H1 (cell line): Measurements from ENCODE around the gene NAA20. TPM values are rescaled to one million over a fixed set of nuclear protein-coding genes. Genes with fewer than 3 reads are reported as not detected.

ENCODE experiments used
- CTCF ChIA-PET: fragments of 300-600 bp; sonication (Branson Sonifier 250); formaldehyde crosslinking; loops from one replicate; lab custom pipeline; 2021; ENCODE audit not compliant: partially characterized antibody; lab: Charles Lee
- POLR2A ChIA-PET: fragments of 300-600 bp; sonication (Branson Sonifier 250); formaldehyde crosslinking; loops from one replicate; lab custom pipeline; 2021; ENCODE audit warnings: inconsistent platforms; ENCODE audit not compliant: partially characterized antibody; lab: Charles Lee
- DNase-seq, 2 experiments: peaks; one replicate each; pipeline versions ENCODE4 v3.0.0 to v3.0.0-alpha.2; 2010 to 2022; ENCODE audit warnings: low spot score in 2 of 2, low read depth in 1 of 2, mixed read lengths in 1 of 2
- FAIRE-seq: peaks from 2 replicates; lab custom pipeline; 2011; peaks lifted over from hg19 to GRCh38; lab: Jason Lieb, UNC
- H2AFZ ChIP-seq: 2 replicates; pipeline ENCODE4 v1.8.1; 2012; ENCODE audit warnings: low read length, inconsistent platforms
- H2AK5ac ChIP-seq: 2 replicates; pipeline ENCODE4 v1.6.1; 2013; ENCODE audit warnings: low read depth, low read length
- H2BK120ac ChIP-seq: replicated peaks from 2 replicates; pipeline ENCODE3; 2013; ENCODE audit warnings: low read depth, low read length, inconsistent platforms
- H2BK12ac ChIP-seq: 2 replicates; pipeline ENCODE4 v1.6.1; 2013; ENCODE audit warnings: low read depth, low read length
- H2BK15ac ChIP-seq: 2 replicates; pipeline ENCODE4 v1.6.1; 2013; ENCODE audit warnings: low read length
- H2BK20ac ChIP-seq: 2 replicates; pipeline ENCODE4 v1.6.1; 2013; ENCODE audit warnings: low read length
- H2BK5ac ChIP-seq: 2 replicates; pipeline ENCODE4 v1.6.1; 2013; ENCODE audit warnings: low read depth, low read length
- H3K14ac ChIP-seq: 2 replicates; pipeline ENCODE4 v1.6.1; 2013; ENCODE audit warnings: inconsistent platforms; ENCODE audit not compliant: insufficient read length
- H3K18ac ChIP-seq: 2 replicates; pipeline ENCODE4 v1.6.1; 2013; ENCODE audit warnings: low read length; ENCODE audit errors: extremely low read depth
- H3K23ac ChIP-seq: 2 replicates; pipeline ENCODE4 v1.6.1; 2013; ENCODE audit warnings: inconsistent platforms; ENCODE audit not compliant: insufficient read length
- H3K23me2 ChIP-seq: 2 replicates; pipeline ENCODE4 v1.6.1; 2013; ENCODE audit warnings: low read depth, low read length
- H3K27ac ChIP-seq: 2 replicates; pipeline ENCODE4 v1.6.1; 2011; ENCODE audit warnings: low read depth, low read length, inconsistent platforms
- H3K27me3 ChIP-seq, 4 experiments: replicated peaks in 1 of 4; 1 replicate in 1 of 4; 2 replicates in 3 of 4; pipeline versions ENCODE4 v1.6.1 to v1.8.1; 2011 to 2013; ENCODE audit warnings: low read length in 3 of 4, mild to moderate bottlenecking in 3 of 4, inconsistent platforms in 2 of 4, mixed read lengths in 2 of 4, moderate library complexity in 1 of 4; ENCODE audit not compliant: control insufficient read depth in 3 of 4, insufficient read depth in 3 of 4; ENCODE audit errors: extremely low read depth in 1 of 4
- H3K36me3 ChIP-seq, 4 experiments: 2 replicates each; pipeline versions ENCODE4 v1.6.1 to v1.8.1; 2011 to 2013; ENCODE audit warnings: mild to moderate bottlenecking in 4 of 4, low read length in 3 of 4, moderate library complexity in 2 of 4, control low read depth in 1 of 4, inconsistent platforms in 1 of 4; ENCODE audit not compliant: insufficient read depth in 4 of 4, control insufficient read depth in 2 of 4
- H3K4ac ChIP-seq: replicated peaks from 2 replicates; pipeline ENCODE3; 2013; ENCODE audit warnings: low read length, low read depth, mixed read lengths, inconsistent platforms; ENCODE audit not compliant: insufficient read length
- H3K4me1 ChIP-seq, 4 experiments: replicated peaks in 1 of 4; 1 replicate in 1 of 4; 2 replicates in 3 of 4; pipeline versions ENCODE4 v1.6.1 to v1.8.1; 2011 to 2013; ENCODE audit warnings: low read length in 3 of 4, inconsistent platforms in 2 of 4, mixed read lengths in 1 of 4; ENCODE audit not compliant: insufficient read depth in 4 of 4, control insufficient read depth in 3 of 4
- H3K4me2 ChIP-seq, 2 experiments: 2 replicates each; pipeline versions ENCODE4 v1.6.1 to v1.8.1; 2011 to 2013; ENCODE audit warnings: low read depth in 2 of 2, low read length in 2 of 2, control low read depth in 1 of 2, inconsistent platforms in 1 of 2, mild to moderate bottlenecking in 1 of 2; ENCODE audit not compliant: insufficient read depth in 1 of 2
- H3K4me3 ChIP-seq, 4 experiments: fragments of 200-600, 300-600 bp in 1 of 4; sonication (generic), shearing (Covaris generic), sonication (Bioruptor Twin) in 1 of 4; 2 replicates each; pipeline versions ENCODE4 v1.5.1 to v1.8.1; 2011 to 2016; ENCODE audit warnings: low read length in 4 of 4, low read depth in 3 of 4, control low read depth in 2 of 4, inconsistent platforms in 2 of 4, mild to moderate bottlenecking in 2 of 4, mixed read lengths in 1 of 4, moderate library complexity in 1 of 4; ENCODE audit not compliant: insufficient read depth in 2 of 4; ENCODE audit errors: extremely low read depth in 1 of 4
- H3K56ac ChIP-seq: replicated peaks from 2 replicates; pipeline ENCODE3; 2013; ENCODE audit warnings: low read depth, mild to moderate bottlenecking, mixed read lengths, low read length, inconsistent platforms; ENCODE audit not compliant: insufficient read length
- H3K79me1 ChIP-seq: 2 replicates; pipeline ENCODE4 v1.6.1; 2013; ENCODE audit warnings: low read depth, low read length, control low read depth
- H3K79me2 ChIP-seq, 2 experiments: 2 replicates each; pipeline versions ENCODE4 v1.6.1 to v1.8.1; 2012 to 2013; ENCODE audit warnings: low read length in 2 of 2, mild to moderate bottlenecking in 2 of 2, inconsistent platforms in 1 of 2; ENCODE audit not compliant: insufficient read depth in 2 of 2, control insufficient read depth in 1 of 2
- H3K9ac ChIP-seq, 4 experiments: replicated peaks in 1 of 4; 1 replicate in 1 of 4; 2 replicates in 3 of 4; pipeline versions ENCODE4 v1.6.1 to v1.8.1; 2011 to 2013; ENCODE audit warnings: low read depth in 3 of 4, low read length in 3 of 4, control low read depth in 2 of 4, mild to moderate bottlenecking in 2 of 4, moderate library complexity in 2 of 4, inconsistent platforms in 1 of 4; ENCODE audit errors: extremely low read depth in 1 of 4
- H3K9me3 ChIP-seq, 2 experiments: 2 replicates each; pipeline versions ENCODE4 v1.6.1 to v1.8.1; 2012 to 2013; ENCODE audit warnings: mild to moderate bottlenecking in 2 of 2, moderate library complexity in 2 of 2, control low read depth in 1 of 2, inconsistent platforms in 1 of 2, low read depth in 1 of 2, low read length in 1 of 2, mixed read lengths in 1 of 2; ENCODE audit not compliant: insufficient read depth in 2 of 2
- H4K20me1 ChIP-seq, 2 experiments: replicated peaks in 1 of 2; 2 replicates each; pipeline versions ENCODE3 to v1.8.1; 2011 to 2013; ENCODE audit warnings: inconsistent platforms in 2 of 2, low read length in 2 of 2, mild to moderate bottlenecking in 1 of 2; ENCODE audit not compliant: insufficient read depth in 2 of 2, control insufficient read depth in 1 of 2
- H4K5ac ChIP-seq: 2 replicates; pipeline ENCODE4 v1.6.1; 2013; ENCODE audit warnings: low read length, low read depth, mixed read lengths, inconsistent platforms; ENCODE audit not compliant: insufficient read length
- H4K8ac ChIP-seq: 2 replicates; pipeline ENCODE4 v1.8.0; 2013; ENCODE audit warnings: mild to moderate bottlenecking, moderate library complexity, low read length, inconsistent platforms; ENCODE audit not compliant: insufficient read depth; ENCODE audit errors: extremely low read depth
- H4K91ac ChIP-seq: replicated peaks from 2 replicates; pipeline ENCODE3; 2013; ENCODE audit warnings: low read length, mixed read lengths, inconsistent platforms; ENCODE audit not compliant: insufficient read length
- EGR1 ChIP-seq: IDR thresholded peaks from 2 replicates; pipeline ENCODE4 v1.6.1; 2011; ENCODE audit warnings: low read depth, low read length, borderline replicate concordance
- JUN ChIP-seq: IDR thresholded peaks from 2 replicates; pipeline ENCODE4 v1.6.1; 2011; ENCODE audit warnings: low read depth, mild to moderate bottlenecking, improper control_type of control experiment, low read length
- MAFK ChIP-seq: IDR thresholded peaks from 2 replicates; pipeline ENCODE4 v1.6.1; 2012; ENCODE audit warnings: low read depth, mild to moderate bottlenecking, improper control_type of control experiment, low read length
- POLR2A ChIP-seq, 2 experiments: IDR thresholded peaks; 1 replicate in 1 of 2; 2 replicates in 1 of 2; pipeline ENCODE4 v1.6.1; 2011; ENCODE audit warnings: low read depth in 2 of 2, low read length in 2 of 2, mild to moderate bottlenecking in 2 of 2; ENCODE audit errors: control extremely low read depth in 1 of 2
- POU5F1 ChIP-seq: IDR thresholded peaks from 2 replicates; pipeline ENCODE4 v1.6.1; 2011; ENCODE audit warnings: low read depth, mild to moderate bottlenecking, low read length, moderate library complexity
- RAD21 ChIP-seq, 2 experiments: IDR thresholded peaks in 1 of 2; conservative IDR thresholded peaks in 1 of 2; 2 replicates each; pipeline ENCODE4 v1.6.1; 2011; ENCODE audit warnings: low read depth in 2 of 2, low read length in 2 of 2, improper control_type of control experiment in 1 of 2, inconsistent platforms in 1 of 2, mild to moderate bottlenecking in 1 of 2, moderate library complexity in 1 of 2
- RNF2 ChIP-seq: fragments of 200-900, 300-1000 bp; sonication (generic); IDR thresholded peaks from 2 replicates; pipeline ENCODE4 v1.7.1; 2016; ENCODE audit warnings: borderline replicate concordance, low read depth, mild to moderate bottlenecking, antibody characterized with exemption, low read length; ENCODE audit not compliant: poor library complexity, severe bottlenecking; ENCODE audit errors: missing control alignments
- SIX5 ChIP-seq: IDR thresholded peaks from 2 replicates; pipeline ENCODE4 v1.6.1; 2011; ENCODE audit warnings: mild to moderate bottlenecking, low read depth, low read length
- ZNF274 ChIP-seq: IDR thresholded peaks from 2 replicates; pipeline ENCODE4 v1.7.0; 2012; ENCODE audit warnings: low read length, borderline replicate concordance; ENCODE audit errors: extremely low read depth
- WGBS, 2 experiments: shearing (Covaris generic) in 1 of 2; methylation state at CpG; one replicate each; pipeline versions ENCODE4 v1.1.6 to v1.1.7; 2013 to 2015; ENCODE audit warnings: low lambda C conversion rate in 2 of 2, mixed read lengths in 2 of 2, inconsistent platforms in 1 of 2, low coverage in 1 of 2, missing lambda C conversion rate in 1 of 2; ENCODE audit not compliant: insufficient replicate concordance in 2 of 2, insufficient coverage in 1 of 2, insufficient read length in 1 of 2; ENCODE audit errors: extremely low coverage in 1 of 2, missing lambda C conversion rate in 1 of 2; 5-methylcytosine and 5-hydroxymethylcytosine counted together
- polyA plus RNA-seq, 7 experiments: library from polyadenylated mRNA; depleted of rRNA in 3 of 7; stranded (reverse) in 5 of 7; unstranded in 2 of 7; fragments of >200 nt in 5 of 7; fragments of 200-250 nt in 2 of 7; gene quantifications; 1 replicate in 5 of 7; 2 replicates in 1 of 7; 4 replicates in 1 of 7; pipeline versions ENCODE4 v1.2.1 to v1.2.3, GENCODE V29; 2011 to 2013; ENCODE audit warnings: missing spikeins in 2 of 7, mixed read lengths in 2 of 7
- total RNA-seq: library from RNA; stranded (reverse); fragmentation: NEBNext Ultra II Directional; extraction: Animal tissue kit (Norgen Biotek cat#: 25700); gene quantifications from 2 replicates; pipeline ENCODE4 v1.2.1, GENCODE V29; 2021
- TF ChIP-seq, protein P1 (sequence below): IDR thresholded peaks from 2 replicates; pipeline ENCODE4 v1.6.1; 2012; ENCODE audit warnings: inconsistent platforms

Gene NAA20
- total and polyA plus RNA-seq, 2 of the 8 experiments (the other 6 are each of a cell fraction or from before 2014, with no cell fraction given), result 21.9 to 41.1 TPM

DNA sequence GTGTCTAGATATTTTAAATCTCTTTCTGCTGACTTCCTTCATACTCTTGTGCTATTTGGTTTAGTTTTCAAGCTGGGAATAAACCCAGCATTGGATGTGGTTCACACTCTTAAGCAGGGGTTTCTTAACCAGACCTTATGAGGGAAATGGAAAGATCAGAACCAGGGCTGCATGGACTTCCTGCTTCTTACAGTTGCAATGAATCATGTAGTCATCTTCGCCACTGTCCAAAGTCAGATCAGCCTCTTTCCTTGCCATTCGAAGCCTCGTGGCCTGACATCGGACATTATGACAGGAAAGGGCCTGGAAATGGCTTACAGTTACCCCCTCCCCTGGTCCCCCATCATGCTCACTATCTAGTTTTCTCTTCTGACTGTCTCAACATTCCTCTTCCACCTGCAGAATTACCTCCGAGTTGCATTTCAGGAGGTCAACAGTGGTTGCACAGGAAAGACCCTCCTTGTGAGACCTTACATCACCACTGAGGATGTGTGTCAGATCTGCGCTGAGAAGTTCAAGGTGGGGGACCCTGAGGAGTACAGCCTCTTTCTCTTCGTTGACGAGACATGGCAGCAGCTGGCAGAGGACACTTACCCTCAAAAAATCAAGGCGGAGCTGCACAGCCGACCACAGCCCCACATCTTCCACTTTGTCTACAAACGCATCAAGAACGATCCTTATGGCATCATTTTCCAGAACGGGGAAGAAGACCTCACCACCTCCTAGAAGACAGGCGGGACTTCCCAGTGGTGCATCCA lies 16.8 kb upstream of the NAA20 start:
- Histone ChIP-seq H2BK5ac (no peak overlapping the region), H4K8ac (no peak overlapping the region), H3K23ac (no peak overlapping the region), H3K4me1 (no peaks in the 10 kb centered on the region), H3K79me2 (no peaks in the 10 kb centered on the region), H3K18ac (no peak overlapping the region), H2BK15ac (no peak overlapping the region), H3K4ac (no peak overlapping the region), H3K36me3 (no peaks in the 10 kb centered on the region), H3K9ac (no peak overlapping the region), H2AK5ac (no peak overlapping the region), H3K4me2 (no peak overlapping the region), H2BK120ac (no peak overlapping the region), H3K14ac (no peak overlapping the region), H2BK12ac (no peak overlapping the region), H3K27me3 (no peaks in the 10 kb centered on the region), H3K23me2 (no peaks in the 10 kb centered on the region), H4K91ac (no peak overlapping the region), H3K9me3 (no peaks in the 10 kb centered on the region), H3K27ac (no peak overlapping the region), H4K5ac (no peak overlapping the region), H2AFZ (no peak overlapping the region), H2BK20ac (no peak overlapping the region), H3K4me3 (no peak overlapping the region), H3K79me1 (no peaks in the 10 kb centered on the region), H4K20me1 (no peaks in the 10 kb centered on the region), H3K56ac (no peak overlapping the region)
- ChIA-PET CTCF (no interaction called here), POLR2A (no interaction called here)
- FAIRE-seq (no peak), DNase-seq (no peak)
- WGBS, 2 experiments, result 84% methylated on average over 14 of the region's 14 CpGs; no CpG with 5 or more reads in 1 of the 2 experiments
- TF ChIP-seq RNF2 (no peak), MAFK (no peak), SIX5 (no peak), ZNF274 (no peak), JUN (no peak), RAD21 (IDR thresholded peaks at IDR 0.05 in 1 of 2, conservative IDR thresholded peaks at IDR 0.05 in 1 of 2; ENCODE audit: low read depth in 2 of 2, low read length in 2 of 2) (no peak), POU5F1 (no peak), EGR1 (no peak), POLR2A (IDR thresholded peaks at IDR 0.05; ENCODE audit: control extremely low read depth in 1 of 2, low read depth in 2 of 2, low read length in 2 of 2) (no peak)
- TF ChIP-seq, protein P1, sequence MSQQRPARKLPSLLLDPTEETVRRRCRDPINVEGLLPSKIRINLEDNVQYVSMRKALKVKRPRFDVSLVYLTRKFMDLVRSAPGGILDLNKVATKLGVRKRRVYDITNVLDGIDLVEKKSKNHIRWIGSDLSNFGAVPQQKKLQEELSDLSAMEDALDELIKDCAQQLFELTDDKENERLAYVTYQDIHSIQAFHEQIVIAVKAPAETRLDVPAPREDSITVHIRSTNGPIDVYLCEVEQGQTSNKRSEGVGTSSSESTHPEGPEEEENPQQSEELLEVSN, result no peak
